Osteocyte (in vitro differentiated cells): ENCODE measurements around the gene POLR1B. TPM values are rescaled to one million over a fixed set of nuclear protein-coding genes. Genes with fewer than 3 reads are reported as not detected.
"Not testable (repeated sequence)": the region's sequence is repeated elsewhere in the genome, so short reads cannot be mapped to it uniquely, and the experiment has no call there.

Experiments
- DNase-seq: peaks from one replicate; pipeline ENCODE4 v3.0.0; 2021; ENCODE audit warnings: mixed read lengths; ENCODE audit not compliant: unreplicated experiment; ENCODE audit errors: extremely low spot score
- H3K27ac Mint-ChIP-seq: one replicate; pipeline ENCODE4 v1.8.0; 2021; ENCODE audit warnings: mild to moderate bottlenecking, mixed read lengths; ENCODE audit not compliant: unreplicated experiment
- H3K27me3 Mint-ChIP-seq: one replicate; pipeline ENCODE4 v1.8.0; 2021; ENCODE audit warnings: mixed read lengths; ENCODE audit not compliant: unreplicated experiment
- H3K36me3 Mint-ChIP-seq: one replicate; pipeline ENCODE4 v1.8.0; 2021; ENCODE audit warnings: mixed read lengths; ENCODE audit not compliant: unreplicated experiment
- H3K4me1 Mint-ChIP-seq: one replicate; pipeline ENCODE4 v1.8.0; 2021; ENCODE audit warnings: mixed read lengths; ENCODE audit not compliant: unreplicated experiment
- H3K4me3 Mint-ChIP-seq: one replicate; pipeline ENCODE4 v1.8.0; 2021; ENCODE audit warnings: mild to moderate bottlenecking, moderate library complexity, mixed read lengths; ENCODE audit not compliant: unreplicated experiment
- H3K9me3 Mint-ChIP-seq: one replicate; pipeline ENCODE4 v1.8.0; 2021; ENCODE audit warnings: mixed read lengths; ENCODE audit not compliant: unreplicated experiment
- total RNA-seq: library from RNA; stranded (reverse); gene quantifications from 2 replicates; pipeline ENCODE4 v1.2.1, GENCODE V29; 2021
- TF ChIP-seq, protein P1 (sequence below): fragments of 200-600 bp; sonication (generic); IDR thresholded peaks from 2 replicates; pipeline ENCODE4 v1.5.0; 2021; ENCODE audit warnings: antibody characterized with exemption, mild to moderate bottlenecking, moderate library complexity

The POLR1B gene
- total RNA-seq, 1 donor from 2014 or later = 17.1 TPM

DNA sequence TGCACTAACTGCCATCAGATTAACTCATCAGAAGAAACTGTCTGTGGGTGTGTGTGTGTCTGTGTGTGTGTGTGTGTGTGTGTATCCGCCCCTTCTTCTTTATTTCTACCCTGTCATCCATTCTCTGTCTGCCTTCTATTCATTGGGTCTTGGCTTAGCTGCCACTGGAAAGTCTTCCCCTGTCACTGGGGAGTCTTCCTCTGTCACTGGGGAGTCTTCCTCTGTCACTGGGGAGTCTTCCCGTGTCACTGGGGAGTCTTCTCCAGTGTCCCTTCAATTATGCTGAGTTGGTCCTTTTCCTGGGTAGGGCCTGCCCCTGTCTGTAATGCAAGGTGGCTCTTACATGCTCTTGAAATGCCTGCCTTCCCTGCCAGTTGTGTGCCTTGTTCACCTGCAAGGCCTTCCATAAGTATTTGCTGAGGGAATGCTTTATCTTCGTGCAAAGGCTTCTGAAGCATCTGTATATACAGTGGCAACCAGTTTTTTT lies 18.9 kb upstream of the POLR1B start:
- no peak overlapping the region for H3K27ac Mint-ChIP-seq
- H3K27me3 Mint-ChIP-seq = no peaks in the 10 kb centered on the region
- no peaks in the 10 kb centered on the region for H3K9me3 Mint-ChIP-seq
- H3K36me3 Mint-ChIP-seq = peaks cover 57% of the 10 kb centered on the region
- H3K4me3 Mint-ChIP-seq = no peak overlapping the region
- no peak for DNase-seq
- no peaks in the 10 kb centered on the region for H3K4me1 Mint-ChIP-seq
- TF ChIP-seq, protein P1, sequence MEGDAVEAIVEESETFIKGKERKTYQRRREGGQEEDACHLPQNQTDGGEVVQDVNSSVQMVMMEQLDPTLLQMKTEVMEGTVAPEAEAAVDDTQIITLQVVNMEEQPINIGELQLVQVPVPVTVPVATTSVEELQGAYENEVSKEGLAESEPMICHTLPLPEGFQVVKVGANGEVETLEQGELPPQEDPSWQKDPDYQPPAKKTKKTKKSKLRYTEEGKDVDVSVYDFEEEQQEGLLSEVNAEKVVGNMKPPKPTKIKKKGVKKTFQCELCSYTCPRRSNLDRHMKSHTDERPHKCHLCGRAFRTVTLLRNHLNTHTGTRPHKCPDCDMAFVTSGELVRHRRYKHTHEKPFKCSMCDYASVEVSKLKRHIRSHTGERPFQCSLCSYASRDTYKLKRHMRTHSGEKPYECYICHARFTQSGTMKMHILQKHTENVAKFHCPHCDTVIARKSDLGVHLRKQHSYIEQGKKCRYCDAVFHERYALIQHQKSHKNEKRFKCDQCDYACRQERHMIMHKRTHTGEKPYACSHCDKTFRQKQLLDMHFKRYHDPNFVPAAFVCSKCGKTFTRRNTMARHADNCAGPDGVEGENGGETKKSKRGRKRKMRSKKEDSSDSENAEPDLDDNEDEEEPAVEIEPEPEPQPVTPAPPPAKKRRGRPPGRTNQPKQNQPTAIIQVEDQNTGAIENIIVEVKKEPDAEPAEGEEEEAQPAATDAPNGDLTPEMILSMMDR = no peak

DNA sequence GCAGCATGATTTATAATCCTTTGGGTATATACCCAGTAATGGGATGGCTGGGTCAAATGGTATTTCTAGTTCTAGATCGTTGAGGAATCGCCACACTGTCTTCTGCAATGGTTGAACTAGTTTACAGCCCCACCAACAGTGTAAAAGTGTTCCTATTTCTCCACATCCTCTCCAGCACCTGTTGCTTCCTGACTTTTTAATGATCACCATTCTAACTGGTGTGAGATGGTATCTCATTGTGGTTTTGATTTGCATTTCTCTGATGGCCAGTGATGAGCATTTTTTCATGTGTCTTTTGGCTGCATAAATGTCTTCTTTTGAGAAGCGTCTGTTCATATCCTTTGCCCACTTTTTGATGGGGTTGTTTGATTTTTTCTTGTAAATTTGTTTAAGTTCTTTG lies 18.0 kb upstream of the POLR1B start:
- not testable (repeated sequence) for H3K27me3 Mint-ChIP-seq, H3K4me1 Mint-ChIP-seq, DNase-seq, H3K27ac Mint-ChIP-seq, H3K4me3 Mint-ChIP-seq, H3K9me3 Mint-ChIP-seq
- H3K36me3 Mint-ChIP-seq = peaks cover 57% of the 10 kb centered on the region

DNA sequence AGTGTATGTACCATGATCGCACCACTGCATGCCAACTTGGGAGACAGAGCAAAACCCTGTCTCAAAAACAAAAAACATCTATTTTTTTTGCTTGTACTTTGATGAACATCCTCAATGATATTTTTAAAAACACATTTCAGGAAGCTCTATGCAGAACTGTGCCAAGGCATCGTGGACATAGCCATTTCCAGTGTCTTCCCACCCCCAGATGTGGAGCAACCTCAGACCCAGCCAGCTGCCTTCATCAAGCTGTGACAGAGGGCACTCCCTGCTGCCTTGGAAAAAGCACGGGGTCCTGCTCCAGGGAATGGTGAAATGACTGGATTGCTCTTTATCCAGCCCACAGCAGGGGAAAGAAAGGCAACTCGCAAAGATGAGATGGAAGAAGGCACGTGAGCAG lies 13.7 kb upstream of the POLR1B start:
- no peak overlapping the region for H3K27ac Mint-ChIP-seq
- no peak overlapping the region for H3K4me3 Mint-ChIP-seq
- DNase-seq = no peak
- H3K36me3 Mint-ChIP-seq = peaks cover 55% of the 10 kb centered on the region
- H3K27me3 Mint-ChIP-seq = no peaks in the 10 kb centered on the region
- H3K9me3 Mint-ChIP-seq = no peaks in the 10 kb centered on the region
- no peaks in the 10 kb centered on the region for H3K4me1 Mint-ChIP-seq
- TF ChIP-seq, protein P1 = no peak

- Mint-ChIP-seq H3K4me1 (no peaks in the 10 kb centered on the region), H3K27ac (no peak overlapping the region), H3K4me3 (no peak overlapping the region), H3K27me3 (no peaks in the 10 kb centered on the region), H3K36me3 (peaks cover 53% of the 10 kb centered on the region), H3K9me3 (no peaks in the 10 kb centered on the region)
- DNase-seq = no peak
- TF ChIP-seq, protein P1 = no peak
Observed at GRCh38 chr2:112529757-112530156, 12.5 kb upstream of the POLR1B start.

DNA sequence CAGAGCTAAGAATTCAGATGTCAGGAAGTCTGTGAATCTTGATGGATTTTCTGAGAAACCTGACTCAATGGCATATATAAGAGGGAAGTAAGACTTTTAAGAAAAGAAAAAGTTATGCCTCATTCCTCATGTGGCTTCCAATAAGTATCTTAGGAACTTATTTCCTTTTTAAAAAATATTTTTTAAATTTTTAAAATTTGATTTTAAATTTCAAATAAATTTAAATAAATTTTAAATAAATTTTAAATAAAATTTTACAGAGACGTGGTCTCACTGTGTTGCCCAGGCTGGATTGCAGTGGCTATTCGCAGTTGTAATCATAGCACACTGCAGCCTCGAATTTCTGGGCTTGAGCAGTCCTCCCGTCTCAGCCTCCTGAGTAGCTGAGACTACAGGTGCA lies 11.5 kb upstream of the POLR1B start:
- no peak overlapping the region for H3K27ac Mint-ChIP-seq
- H3K4me3 Mint-ChIP-seq = no peak overlapping the region
- peaks cover 53% of the 10 kb centered on the region for H3K36me3 Mint-ChIP-seq
- TF ChIP-seq, protein P1 = no peak
- no peak for DNase-seq
- no peaks in the 10 kb centered on the region for H3K4me1 Mint-ChIP-seq
- no peaks in the 10 kb centered on the region for H3K27me3 Mint-ChIP-seq
- no peaks in the 10 kb centered on the region for H3K9me3 Mint-ChIP-seq

GRCh38 chr2:112534826-112535225 lies 7.4 kb upstream of the POLR1B start:
- Mint-ChIP-seq H3K9me3 (no peaks in the 10 kb centered on the region), H3K27me3 (no peaks in the 10 kb centered on the region), H3K4me1 (no peaks in the 10 kb centered on the region), H3K27ac (no peak overlapping the region), H3K36me3 (peaks cover 31% of the 10 kb centered on the region), H3K4me3 (no peak overlapping the region)
- no peak for DNase-seq
- TF ChIP-seq, protein P1 = no peak

DNA sequence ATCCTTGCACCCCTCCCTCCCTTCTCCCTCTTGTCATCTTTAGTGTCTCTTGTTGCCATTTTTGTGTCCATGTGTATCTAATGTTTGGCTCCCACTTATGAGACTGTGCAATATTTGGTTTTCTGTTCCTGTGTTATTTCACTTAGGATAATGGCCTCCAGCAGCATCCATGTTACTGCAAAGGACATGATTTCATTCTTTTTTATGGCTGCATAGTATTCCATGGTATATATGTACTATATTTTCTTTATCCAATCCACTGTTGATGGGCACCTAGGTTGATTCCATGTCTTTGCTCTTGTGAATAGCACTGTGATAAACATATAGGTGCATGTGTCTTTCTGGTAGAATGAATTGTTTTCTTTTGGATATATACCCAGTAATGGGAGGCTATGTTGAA lies 5.6 kb upstream of the POLR1B start:
- not testable (repeated sequence) for DNase-seq, H3K9me3 Mint-ChIP-seq, H3K4me1 Mint-ChIP-seq, H3K27ac Mint-ChIP-seq, H3K4me3 Mint-ChIP-seq, H3K27me3 Mint-ChIP-seq
- H3K36me3 Mint-ChIP-seq = peaks cover 22% of the 10 kb centered on the region
